Stimulated activated CD8-positive, alpha-beta memory T cell treated with anti-CD3 and anti-CD28 coated beads, Interleukin-2, amount 100 ng/mL, for 48 hours (primary cell): ENCODE data around the gene A3GALT2.

Experiments used
- DNase-seq, 2 donors: peaks; one replicate each; pipeline ENCODE4 v3.0.0-alpha.2; 2020; ENCODE audit warnings: low read depth in 2 of 2

The A3GALT2 gene

GRCh38 chr1:33272509-33272908 lies 48.4 kb downstream of the A3GALT2 start:
- no peak for DNase-seq

- DNase-seq, result no peak
Observed at GRCh38 chr1:33271666-33272505, 49.0 kb downstream of the A3GALT2 start.

GRCh38 chr1:33270808-33271465 lies 50.0 kb downstream of the A3GALT2 start:
- DNase-seq, result no peak

GRCh38 chr1:33270379-33270778 lies 50.5 kb downstream of the A3GALT2 start:
- DNase-seq, result no peak

GRCh38 chr1:33269621-33270020 lies 51.3 kb downstream of the A3GALT2 start:
- DNase-seq, result no peak

- no peak for DNase-seq
Observed at GRCh38 chr1:33268927-33269610, 51.8 kb downstream of the A3GALT2 start.

- DNase-seq, result no peak
Observed at GRCh38 chr1:33268457-33268856, 52.4 kb downstream of the A3GALT2 start.

- no peak for DNase-seq
Observed at GRCh38 chr1:33267468-33268205, 53.3 kb downstream of the A3GALT2 start.

GRCh38 chr1:33266766-33267165 lies 54.1 kb downstream of the A3GALT2 start:
- DNase-seq, result no peak

- no peak for DNase-seq
Observed at GRCh38 chr1:33265780-33266605, 54.9 kb downstream of the A3GALT2 start.

- no peak for DNase-seq
Observed at GRCh38 chr1:33263890-33264504, 56.9 kb downstream of the A3GALT2 start.

- no peak for DNase-seq
Observed at GRCh38 chr1:33261344-33261743, 59.6 kb downstream of the A3GALT2 start.

GRCh38 chr1:33260439-33260838 lies 60.5 kb downstream of the A3GALT2 start:
- no peak for DNase-seq

- DNase-seq, result no peak
Observed at GRCh38 chr1:33259879-33260278, 61.0 kb downstream of the A3GALT2 start.

GRCh38 chr1:33258788-33259274 lies 62.1 kb downstream of the A3GALT2 start:
- no peak for DNase-seq

GRCh38 chr1:33257772-33258712 lies 62.9 kb downstream of the A3GALT2 start:
- DNase-seq, result no peak

- no peak for DNase-seq
Observed at GRCh38 chr1:33257207-33257771, 63.6 kb downstream of the A3GALT2 start.
